Amniotic epithelial cell (primary cell): ENCODE measurements around the gene CRNKL1.

Source experiments
- DNase-seq: peaks from one replicate; pipeline ENCODE4 v3.0.0-alpha.2; 2010; ENCODE audit warnings: low read depth

CRNKL1 gene

GRCh38 chr20:20052074-20052970 is at the start of gene CRNKL1, which contains the start of gene CFAP61:
CRNKL1 (minus strand) TSS chr20:20052466; CDS start chr20:20052342, 124 bp downstream.
CFAP61 (plus strand) TSS chr20:20052532; CDS start chr20:20056654, 4,122 bp downstream.
- DNase-seq, result peak; percentile 94

DNA sequence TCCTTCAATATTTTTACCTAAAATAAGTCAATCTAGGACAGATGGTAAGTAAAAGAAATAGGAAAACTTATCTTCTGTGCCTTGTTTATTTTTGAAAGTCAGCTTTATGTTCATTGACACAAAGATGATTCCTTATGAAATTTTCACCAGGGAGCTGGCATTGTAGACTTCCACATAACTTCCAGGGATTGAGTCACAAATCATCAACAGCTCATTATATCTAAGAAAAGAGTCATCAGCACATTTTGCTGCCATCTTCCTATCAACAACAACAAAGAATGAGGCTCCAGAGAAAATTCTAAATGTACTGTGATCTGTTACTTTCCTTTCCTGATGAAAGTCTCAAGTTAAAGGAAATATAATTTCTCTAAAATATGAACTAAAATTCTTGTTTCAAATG is 48.6 kb upstream of the CRNKL1 start:
- no peak for DNase-seq

DNA sequence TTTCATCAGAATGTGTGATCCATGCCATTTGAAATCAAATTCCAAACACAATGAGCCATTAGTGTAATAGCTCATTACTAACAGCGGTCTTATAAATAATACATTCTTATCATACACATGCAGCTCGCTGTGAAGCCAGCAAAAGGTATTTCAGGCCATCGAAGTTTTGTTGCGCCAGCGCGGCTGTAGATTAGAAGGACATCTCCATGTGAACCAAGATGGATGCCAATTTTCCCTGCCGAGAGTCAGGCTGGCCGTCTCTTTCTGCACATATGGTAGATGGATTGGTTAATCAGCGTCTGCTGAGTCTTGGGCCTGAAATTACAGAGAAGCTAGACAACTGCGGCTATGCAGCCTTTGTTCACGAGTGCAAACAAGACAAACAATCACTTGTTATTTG is 44.2 kb upstream of the CRNKL1 start:
- no peak for DNase-seq

DNA sequence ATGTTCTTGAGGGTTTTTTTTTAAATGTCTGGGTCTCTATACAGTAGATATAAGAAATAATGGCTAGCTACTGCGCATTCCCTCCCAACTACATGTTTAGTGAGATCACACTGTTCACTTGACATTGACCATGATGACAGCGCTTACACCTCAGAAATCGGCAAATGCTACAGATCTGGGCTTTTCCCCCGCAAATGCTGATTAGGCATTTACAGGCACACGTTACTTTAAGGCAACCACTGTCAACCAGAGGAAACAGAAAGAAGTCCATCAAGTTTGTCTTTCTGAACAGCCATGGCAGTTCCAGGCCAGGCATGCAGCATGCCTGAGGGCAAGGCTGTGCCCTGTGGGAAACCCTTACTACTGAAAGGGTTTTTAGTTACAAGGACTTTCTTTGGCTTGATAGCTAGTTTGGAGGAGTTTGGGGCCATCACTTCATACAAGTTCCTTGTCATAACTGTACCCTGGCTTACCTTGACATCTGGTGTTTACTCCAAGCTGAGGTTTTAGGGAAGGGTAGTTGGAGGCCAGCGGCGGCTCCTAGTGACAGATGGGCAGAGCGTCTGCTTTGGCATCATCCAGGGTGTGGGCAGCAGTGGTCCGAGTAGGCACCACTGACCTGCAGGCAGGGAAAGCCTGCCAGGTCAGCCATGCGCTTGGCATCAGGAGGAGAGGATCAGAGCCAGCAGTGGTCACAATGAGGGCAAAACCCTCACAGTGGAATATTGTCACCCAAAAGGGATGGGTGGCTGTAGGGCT is 43.0 kb upstream of the CRNKL1 start:
- DNase-seq, result no peak

DNA sequence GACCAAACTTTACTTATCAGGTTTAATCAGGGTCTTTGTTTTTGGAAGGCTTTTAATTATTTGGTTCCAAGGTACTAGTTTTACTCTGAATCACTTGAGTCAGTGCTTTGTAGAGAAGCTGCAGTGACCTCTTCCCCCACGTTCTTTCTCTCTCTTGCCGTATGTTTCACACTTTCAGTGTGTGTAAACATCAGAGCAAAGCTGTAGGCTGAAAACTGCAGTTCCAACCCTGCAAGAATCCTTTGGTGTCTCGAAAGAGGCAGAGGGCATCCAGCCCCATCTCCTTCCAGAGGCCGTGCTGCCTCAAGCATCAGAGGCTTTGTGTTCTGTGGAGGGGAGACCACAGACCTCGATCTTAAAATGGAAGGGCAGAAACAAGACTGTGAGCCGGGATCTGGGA is 42.1 kb upstream of the CRNKL1 start:
- no peak for DNase-seq

DNA sequence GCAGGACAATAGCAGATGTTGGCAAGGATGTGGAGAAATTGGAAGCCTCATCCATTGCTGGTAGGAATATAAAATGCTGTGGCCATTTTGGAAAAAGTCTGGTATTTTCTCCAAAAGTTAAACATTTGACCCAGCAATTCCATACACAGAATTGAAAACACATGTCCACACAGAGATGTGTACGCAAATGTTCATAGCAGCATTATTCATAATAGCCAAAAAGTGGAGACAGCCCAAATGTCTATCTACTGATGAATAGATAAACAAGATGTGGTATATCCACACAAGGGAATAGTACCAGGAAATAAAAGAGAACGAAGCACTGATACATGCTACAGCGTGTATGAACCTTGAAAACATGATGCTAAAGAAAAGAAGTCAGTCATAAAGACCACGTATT is 40.6 kb upstream of the CRNKL1 start:
- no peak for DNase-seq

DNA sequence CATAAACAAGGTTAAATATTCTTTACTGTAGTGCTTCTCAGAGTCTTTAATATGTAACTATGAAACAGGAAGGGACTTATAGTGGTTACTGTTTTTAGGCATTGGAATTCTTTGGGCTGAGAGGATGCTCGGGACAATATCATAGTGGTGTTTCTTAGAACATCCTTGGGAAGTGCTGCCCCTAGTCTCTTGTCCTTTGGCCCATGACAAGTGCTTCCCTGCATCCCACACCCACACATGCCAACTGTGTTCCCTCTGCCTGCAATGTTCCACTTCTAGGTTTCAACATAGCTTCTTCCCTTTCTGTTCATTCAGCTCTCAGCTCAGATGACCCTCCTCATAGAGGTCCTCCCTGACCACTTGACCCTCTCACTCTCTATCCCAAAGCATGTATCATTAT is 37.7 kb upstream of the CRNKL1 start:
- DNase-seq, result no peak

GRCh38 chr20:20089018-20089417 is 36.8 kb upstream of the CRNKL1 start:
- DNase-seq, result no peak

DNA sequence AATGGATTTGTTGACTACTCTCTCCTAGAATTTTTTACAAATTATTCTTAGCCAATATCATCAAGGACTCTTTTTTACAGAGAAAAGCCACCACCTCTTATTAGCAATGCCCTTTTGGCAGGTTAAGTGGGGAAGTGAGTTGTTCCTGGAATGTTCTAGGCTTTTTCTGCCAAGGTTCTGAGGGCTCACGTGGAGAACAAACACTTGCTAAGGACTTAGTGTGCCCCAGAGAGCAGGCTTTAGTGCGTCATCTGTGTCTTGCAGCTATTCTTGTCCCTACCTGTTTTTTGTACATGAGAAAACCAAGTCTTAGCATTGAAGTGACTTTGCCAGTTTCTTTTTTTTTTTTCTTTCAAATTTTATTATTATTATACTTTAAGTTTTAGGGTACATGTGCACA is 33.5 kb upstream of the CRNKL1 start:
- no peak for DNase-seq

GRCh38 chr20:20085071-20085470 is 32.8 kb upstream of the CRNKL1 start:
- DNase-seq, result no peak

DNA sequence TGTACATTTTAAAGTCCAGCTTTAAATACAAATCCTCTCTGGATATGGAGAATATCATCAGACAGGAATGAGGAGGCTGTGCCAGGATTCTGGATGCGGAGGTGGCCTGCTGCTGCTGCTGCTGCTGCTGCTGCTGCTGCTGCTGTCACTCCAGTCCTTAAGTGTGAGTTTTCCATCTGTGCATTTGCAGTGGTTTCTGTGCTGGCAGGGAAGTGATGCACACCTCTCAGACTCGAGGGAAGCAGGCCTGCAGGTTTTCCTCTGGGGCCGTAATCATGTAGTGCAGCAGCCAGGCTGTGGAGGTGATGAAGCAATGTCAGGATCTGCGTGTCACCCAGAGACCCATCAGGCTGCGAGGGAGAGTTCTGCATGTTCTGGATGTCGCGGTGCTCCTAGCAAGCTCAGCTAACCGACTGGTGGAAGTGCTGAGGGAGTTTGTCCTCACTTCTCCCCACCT is 32.1 kb upstream of the CRNKL1 start:
- no peak for DNase-seq

DNA sequence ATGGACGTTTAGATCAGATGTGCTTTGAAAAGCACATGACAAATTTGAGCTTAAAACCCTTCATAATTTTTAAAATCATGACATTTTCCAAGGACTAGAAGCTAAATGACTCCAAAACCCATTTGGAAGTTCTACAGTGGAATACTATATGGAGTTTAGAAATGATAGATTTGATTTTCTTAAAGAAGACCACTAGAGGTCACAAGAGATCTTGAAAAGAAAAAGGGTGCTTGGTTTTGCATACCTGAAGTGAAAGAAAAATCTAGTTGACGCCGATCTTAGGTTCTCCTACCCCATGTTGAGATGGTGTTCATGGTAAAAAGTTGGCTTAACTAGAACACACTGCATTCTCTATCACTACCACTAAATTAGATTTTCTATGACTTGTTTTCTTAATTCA is 31.5 kb upstream of the CRNKL1 start:
- peak; percentile 21 for DNase-seq

DNA sequence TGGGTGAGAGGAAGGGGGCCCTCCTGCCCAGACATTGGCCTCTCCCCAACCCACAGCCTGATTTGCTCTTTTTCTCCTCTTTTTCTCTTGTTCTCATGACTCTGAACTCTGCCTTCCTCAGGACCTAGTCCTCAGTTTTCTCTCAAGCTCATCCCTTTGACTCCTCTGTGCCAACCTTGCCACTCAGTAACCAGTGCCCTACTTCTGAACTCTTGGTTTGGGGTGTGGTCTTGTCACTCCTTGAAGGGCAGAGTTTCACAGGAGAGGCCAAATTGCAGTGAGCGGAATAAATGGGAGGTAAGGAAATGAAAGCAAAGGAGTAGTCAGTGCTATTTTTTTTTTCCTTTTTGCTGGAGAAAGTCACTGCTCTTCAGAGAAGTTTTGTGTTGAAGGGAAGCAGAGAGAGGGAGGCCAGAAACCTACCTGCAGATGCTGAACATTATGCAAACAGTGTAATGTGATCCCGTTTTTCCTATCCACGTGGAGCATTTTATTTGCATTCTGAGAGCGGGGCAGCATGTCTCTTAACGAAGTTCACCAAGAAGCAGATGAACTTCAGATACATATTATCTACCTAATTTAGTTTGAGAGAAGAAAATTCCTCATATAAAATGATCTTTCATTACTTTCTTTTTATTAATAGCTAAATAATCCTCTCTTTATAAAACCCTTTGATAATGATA is 27.0 kb upstream of the CRNKL1 start:
- DNase-seq, result no peak

DNA sequence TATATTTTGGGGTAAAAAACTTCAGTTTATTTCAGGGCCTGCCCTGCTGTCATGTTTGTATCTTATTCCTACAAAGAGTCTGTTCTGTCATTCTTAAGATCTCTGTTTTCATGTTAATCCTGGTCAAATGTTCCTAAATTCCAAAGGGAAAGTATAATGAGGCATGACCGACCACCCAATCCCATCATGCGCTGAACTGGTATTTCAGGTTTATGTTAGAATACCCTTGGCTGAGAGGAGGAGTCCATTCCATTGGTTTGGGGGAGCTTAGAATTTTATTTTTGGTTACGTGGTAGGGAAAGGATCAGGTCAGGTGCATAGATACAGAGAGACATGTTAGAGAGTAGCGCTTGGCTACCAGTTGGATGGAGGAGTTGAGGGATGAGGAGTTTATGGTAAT is 25.8 kb upstream of the CRNKL1 start:
- DNase-seq, result no peak

DNA sequence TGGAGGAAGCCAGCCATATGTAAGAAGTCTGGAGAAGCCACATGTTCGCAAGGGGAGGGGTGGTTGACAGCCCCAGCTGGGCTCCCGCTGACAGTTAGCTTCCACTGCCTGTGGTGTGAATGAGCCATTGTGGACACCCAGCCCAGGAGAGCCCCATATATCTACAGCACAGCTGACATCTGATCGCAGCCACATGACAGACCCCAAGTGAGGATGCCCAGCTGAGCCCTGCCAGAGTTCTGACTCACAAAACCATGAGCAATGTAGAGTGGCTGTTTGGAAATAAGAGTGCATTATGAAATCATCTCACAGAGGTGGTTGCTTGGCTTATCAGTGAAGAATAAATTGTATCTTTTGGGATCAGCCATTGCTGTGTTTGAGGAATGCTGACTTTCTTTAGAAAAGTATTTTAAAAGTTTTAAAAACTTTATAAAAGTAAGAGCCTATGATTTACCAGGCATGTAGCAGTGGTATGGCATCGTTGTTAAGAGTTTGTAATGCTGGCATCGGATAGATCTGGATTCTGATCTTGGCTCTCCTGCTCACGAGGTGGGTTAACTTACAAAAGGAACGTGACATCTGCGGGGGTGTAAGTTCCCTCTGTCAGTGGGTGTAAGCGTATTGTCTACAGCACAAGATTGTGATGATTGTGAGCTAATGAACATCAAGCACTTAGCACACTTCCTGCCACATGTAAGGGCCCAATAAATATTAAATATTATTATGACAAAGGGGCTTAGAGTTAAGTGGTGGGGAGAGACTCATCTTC is 24.2 kb upstream of the CRNKL1 start:
- peak; percentile 87 for DNase-seq

DNA sequence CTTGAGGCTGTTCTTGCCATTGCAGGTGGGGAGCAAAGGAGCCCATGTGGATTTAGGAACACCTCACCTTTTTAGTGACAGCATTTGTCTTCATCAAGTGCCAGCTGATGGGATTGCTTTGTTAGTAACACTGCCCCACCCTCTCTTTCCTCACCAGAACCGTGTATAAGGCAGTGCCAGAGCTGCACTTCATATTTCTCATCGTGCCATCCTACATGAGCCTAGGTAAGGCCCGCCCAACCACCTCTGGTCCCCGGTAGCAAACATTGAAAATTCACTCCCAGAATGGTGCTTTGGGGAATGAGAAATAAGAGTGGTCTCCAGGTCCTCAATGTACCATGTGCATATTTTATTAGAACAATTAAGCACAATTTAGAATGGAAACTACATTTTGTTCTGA is 22.8 kb upstream of the CRNKL1 start:
- no peak for DNase-seq

DNA sequence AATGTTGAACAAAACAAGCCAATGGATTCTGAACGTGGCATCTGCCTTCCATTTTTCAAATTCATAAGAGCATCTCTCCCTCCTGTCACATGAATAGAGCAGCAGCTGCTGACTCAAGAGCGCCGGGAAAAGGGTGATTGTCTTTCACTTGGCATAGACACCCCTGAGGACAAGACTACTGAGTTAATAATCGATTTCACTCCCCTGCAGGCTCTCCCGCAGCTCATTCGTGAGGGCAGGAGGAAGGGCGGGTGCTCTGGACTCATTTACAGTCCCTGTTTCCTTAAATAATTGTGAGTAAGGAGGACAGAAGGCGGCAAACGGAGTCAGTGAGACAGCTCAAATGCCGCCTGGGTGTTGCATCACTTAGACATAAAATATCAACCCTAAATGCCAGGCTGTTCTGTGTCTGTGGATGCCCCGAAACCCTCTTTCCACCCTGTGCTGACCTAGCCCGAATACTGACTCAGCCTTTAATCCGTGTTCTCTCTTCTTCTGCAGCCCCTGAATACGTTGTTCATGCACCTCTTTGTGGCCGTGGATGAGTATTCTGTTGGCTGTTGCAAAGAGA is 21.6 kb upstream of the CRNKL1 start:
- DNase-seq, result no peak

DNA sequence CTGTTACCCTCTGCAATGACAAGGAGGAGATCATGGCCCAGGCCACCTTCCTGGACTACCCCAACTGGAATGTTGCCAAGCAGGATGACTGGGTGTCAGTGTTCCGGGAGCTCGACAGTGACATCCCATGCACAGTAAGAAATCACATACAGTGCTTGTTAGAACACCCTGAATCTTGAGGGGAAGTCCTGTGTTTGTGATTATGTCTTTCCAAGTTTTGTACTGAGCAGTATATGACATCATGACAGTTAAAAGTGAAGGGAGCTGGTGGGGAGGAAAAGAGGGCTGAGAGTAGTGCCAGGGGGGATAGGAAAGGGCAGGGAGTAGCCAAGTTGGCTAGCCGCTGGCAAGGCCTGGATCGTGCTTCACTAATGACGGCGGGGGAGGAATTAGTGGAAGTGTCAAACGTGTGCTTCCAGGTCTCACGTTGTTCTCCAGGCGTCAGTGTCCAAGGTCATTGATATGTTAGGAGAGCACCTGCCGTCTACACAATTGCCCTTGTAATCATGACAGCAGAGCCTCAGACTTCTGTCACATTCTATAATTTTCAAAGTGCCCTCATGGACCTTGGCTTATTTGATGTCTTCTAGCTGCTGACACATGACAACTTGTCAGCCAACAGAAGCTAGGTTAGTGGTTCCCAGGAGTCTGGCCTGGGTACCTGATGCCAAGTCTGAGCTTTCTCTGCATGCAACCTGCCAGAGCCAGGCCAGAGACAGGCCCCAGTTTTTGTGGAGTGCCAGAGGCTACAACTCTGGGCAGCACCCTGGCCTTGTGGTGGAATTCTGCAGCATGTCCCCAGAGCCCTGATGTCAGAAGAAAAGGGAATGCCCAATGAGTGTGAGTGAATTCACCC is 18.8 kb upstream of the CRNKL1 start:
- DNase-seq, result no peak

DNA sequence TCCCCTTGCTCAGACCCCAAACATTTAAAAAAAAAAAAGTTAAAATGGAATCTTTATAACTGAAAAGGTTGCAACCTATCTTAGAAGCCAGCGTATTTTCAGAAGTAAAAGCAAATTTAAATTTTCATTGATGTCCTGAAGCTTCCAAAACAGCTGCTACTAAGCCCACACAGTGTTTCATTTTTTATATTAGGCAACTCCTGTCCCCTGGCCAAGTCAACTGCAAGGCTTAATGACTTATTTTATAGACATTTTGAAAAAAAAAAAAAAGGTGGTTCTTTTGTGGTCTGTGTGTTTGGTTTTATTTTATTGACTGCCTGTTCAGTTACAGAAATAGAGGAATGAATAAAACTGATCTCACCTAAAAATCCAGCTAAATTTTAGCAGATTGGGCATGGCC is 13.1 kb upstream of the CRNKL1 start:
- DNase-seq, result no peak

GRCh38 chr20:20063941-20064702 is 11.9 kb upstream of the CRNKL1 start:
- DNase-seq, result peak; percentile 14
